Heart right ventricle (tissue), 16 donors: ENCODE data around the gene RRAS2. TPM values are rescaled to one million over a fixed set of nuclear protein-coding genes. Genes with fewer than 3 reads are reported as not detected.
A peak's percentile ranks its signal among the peaks of the same experiment; 100 is the strongest.

ENCODE experiments used
- ATAC-seq, 8 donors: fragments of 200-7000 bp; cut with Tn5 transposase; one replicate each; pipeline ENCODE4 v1.9.1; 2020; ENCODE audit warnings: mild to moderate bottlenecking in 8 of 8, moderate library complexity in 8 of 8, moderate number of reproducible peaks in 1 of 8
- DNase-seq, 2 donors: peaks; one replicate each; pipeline ENCODE4 v3.0.0-alpha.2; 2020
- H3K27ac ChIP-seq, 10 donors: fragments of 200-600 bp; sonication (generic) in 2 of 10; one replicate each; pipeline versions ENCODE4 v1.5.0 to v1.8.0; 2020 to 2022; ENCODE audit warnings: mild to moderate bottlenecking in 3 of 10
- H3K27me3 ChIP-seq, 7 donors: fragments of 200-600 bp; one replicate each; pipeline ENCODE4 v1.8.0; 2021 to 2022; ENCODE audit warnings: mild to moderate bottlenecking in 2 of 7
- H3K36me3 ChIP-seq, 9 donors: fragments of 200-600 bp; sonication (generic) in 1 of 9; one replicate each; pipeline versions ENCODE4 v1.5.0 to v1.8.0; 2020 to 2022; ENCODE audit warnings: mild to moderate bottlenecking in 2 of 9
- H3K4me1 ChIP-seq, 9 donors: fragments of 200-600 bp; sonication (generic) in 1 of 9; one replicate each; pipeline versions ENCODE4 v1.5.0 to v1.8.0; 2020 to 2022; ENCODE audit warnings: mild to moderate bottlenecking in 4 of 9
- H3K4me3 ChIP-seq, 10 donors: fragments of 200-600 bp; sonication (generic) in 2 of 10; one replicate each; pipeline versions ENCODE4 v1.5.0 to v1.8.0; 2020 to 2022; ENCODE audit warnings: mild to moderate bottlenecking in 7 of 10, moderate library complexity in 2 of 10
- H3K9me3 ChIP-seq, 11 donors: fragments of 200-600 bp in 10 of 11; sonication (generic) in 2 of 11; one replicate each; pipeline versions ENCODE4 v1.5.0 to v1.8.0; 2013 to 2022; ENCODE audit warnings: mild to moderate bottlenecking in 2 of 11, control low read depth in 1 of 11, moderate library complexity in 1 of 11
- CTCF ChIP-seq, 9 donors: fragments of 200-600 bp; sonication (generic) in 2 of 9; IDR thresholded peaks; one replicate each; pipeline versions ENCODE4 v1.5.0 to v1.8.0; 2021 to 2022; ENCODE audit warnings: antibody characterized with exemption in 9 of 9, mild to moderate bottlenecking in 5 of 9, moderate library complexity in 1 of 9
- WGBS, 2 donors: extraction: QIAGEN DNeasy Blood & Tissue Kit; methylation state at CpG; one replicate each; pipeline ENCODE4 v1.1.7; 2013; ENCODE audit warnings: inconsistent platforms in 1 of 2; 5-methylcytosine and 5-hydroxymethylcytosine counted together
- intact Hi-C, 10 donors: fragments of 100-400 bp; cut with DNase I; formaldehyde crosslinking; loops; one replicate each; pipeline versions ENCODE4 v1.11.1 to v1.14.2; 2022
- polyA plus RNA-seq, 2 donors: library from polyadenylated mRNA; stranded (reverse); fragments of 200-250 nt; gene quantifications; one replicate each; pipeline ENCODE4 v1.2.3, GENCODE V29; 2013
- total RNA-seq, 10 donors: library from RNA; stranded (reverse); fragmentation: NEBNext Ultra II Directional in 3 of 10; extraction: Animal tissue kit (Norgen Biotek cat#: 25700) in 3 of 10; gene quantifications; one replicate each; pipeline versions ENCODE4 v1.2.1 to v1.2.4, GENCODE V29; 2021 to 2023
- donor health status: Arrhythmogenic right ventricular cardiomyopathy.
- donor health status: ischemic (EF 13 %, LVEDD 7.1; RV severe dilation, severe dysfunction).
- donor health status: healthy with polysubstance abuse.
- donor health status: DM: no; HTN: yes; CAD: no.
- donor health status: DM: no; HTN: no; CAD: no.
- donor health status: ischemic (EF 25% LVEDD 6.9; RV normal size, moderate dysfunction).
- donor health status: ischemic (EF 25% LVEDD 5.7; RV mildly dilated, moderate dysfunction).
- donor health status: healthy.
- donor health status: DM: yes; HTN: yes; CAD: no.
- donor health status: Ischemic cardiomyopathy.
- donor health status: ischemic (EF 35%, LVEDD 5.7; RV mildly dilated, moderate dysfunction).
- donor health status: nonischemic (EF 11% LVEDD 7.7; RV severe dilation, severe dysfunction).
- donor health status: DM: yes; HTN: yes; CAD: no.
- donor health status: PGD.
- donor health status: ischemic (EF 29% LVEDD 5.4; RV normal size, mild dysfunction).
- donor health status: nonischemic (EF 23%, LVEDD 6.1; RV moderate dilation, normal function).

RRAS2 gene
- total and polyA plus RNA-seq, 12 donors, result 20.8 to 142 (median 37.3) TPM

- no peak for TF ChIP-seq CTCF (IDR thresholded peaks at IDR 0.05)
- intact Hi-C loops, result no loop called here
- no peak overlapping the region for H3K27ac ChIP-seq
- H3K4me1 ChIP-seq, result peaks cover 0 to 7% (median 0%) of the 10 kb centered on the region in 9 donors
- DNase-seq (no peak), ATAC-seq (peak in 1 of 8 donors; percentile 37)
- 59 to 66% methylated on average over 38 of the region's 38 CpGs for WGBS, 2 donors
- no peaks in the 10 kb centered on the region for H3K9me3 ChIP-seq
- no peak overlapping the region for H3K4me3 ChIP-seq
- peaks cover 0 to 15% (median 0%) of the 10 kb centered on the region in 7 donors for H3K27me3 ChIP-seq
- H3K36me3 ChIP-seq, result peaks cover 0 to 4% (median 0%) of the 10 kb centered on the region in 9 donors
These were observed 99.7 kb downstream of the RRAS2 start for GRCh38 chr11:14259186-14259784.

- WGBS, 2 donors, result 67 to 74% methylated on average over 6 of the region's 6 CpGs
- no peak for ATAC-seq
- intact Hi-C loops, result no loop called here
These were observed 100.6 kb downstream of the RRAS2 start for GRCh38 chr11:14258221-14258935.

GRCh38 chr11:14255238-14255534 is 103.8 kb downstream of the RRAS2 start:
- H3K27ac ChIP-seq, result no peak overlapping the region
- intact Hi-C loops, result no loop called here
- 19 to 35% methylated on average over 2 of the region's 2 CpGs for WGBS, 2 donors
- H3K4me1 ChIP-seq, result peaks cover 0 to 19% (median 0%) of the 10 kb centered on the region in 9 donors
- no peak for TF ChIP-seq CTCF (IDR thresholded peaks at IDR 0.05)
- peaks cover 0 to 4% (median 0%) of the 10 kb centered on the region in 9 donors for H3K36me3 ChIP-seq
- DNase-seq (no peak), ATAC-seq (no peak)
- no peaks in the 10 kb centered on the region for H3K9me3 ChIP-seq
- H3K4me3 ChIP-seq, result no peak overlapping the region
- H3K27me3 ChIP-seq, result peaks cover 0 to 22% (median 7%) of the 10 kb centered on the region in 7 donors

More at GRCh38 chr11:14258221-14258935, 100.6 kb downstream of the RRAS2 start:
- no peak for TF ChIP-seq CTCF (IDR thresholded peaks at IDR 0.05)
- H3K27ac ChIP-seq, result no peak overlapping the region
- peaks cover 0 to 13% (median 0%) of the 10 kb centered on the region in 9 donors for H3K4me1 ChIP-seq
- H3K27me3 ChIP-seq, result peaks cover 0 to 15% (median 0%) of the 10 kb centered on the region in 7 donors
- peaks cover 0 to 4% (median 0%) of the 10 kb centered on the region in 9 donors for H3K36me3 ChIP-seq
- H3K9me3 ChIP-seq, result no peaks in the 10 kb centered on the region
- no peak overlapping the region for H3K4me3 ChIP-seq
- no peak for DNase-seq

GRCh38 chr11:14254533-14255237 is 104.3 kb downstream of the RRAS2 start:
- intact Hi-C loops, result loop anchor here in 1 of 10 donors (5.0 kb wide), 1 partner anchor 477 kb away; no protein-coding TSS in a partner anchor
- ATAC-seq (peak in 1 of 8 donors; percentile 9), DNase-seq (no peak)
- 90 to 91% methylated on average over 13 of the region's 13 CpGs for WGBS, 2 donors
- Histone ChIP-seq H3K36me3 (peaks cover 0 to 4% (median 0%) of the 10 kb centered on the region in 9 donors), H3K9me3 (no peaks in the 10 kb centered on the region), H3K4me1 (peaks cover 0 to 19% (median 0%) of the 10 kb centered on the region in 9 donors), H3K4me3 (no peak overlapping the region), H3K27me3 (peaks cover 0 to 27% (median 7%) of the 10 kb centered on the region in 7 donors), H3K27ac (no peak overlapping the region)
- TF ChIP-seq CTCF (IDR thresholded peaks at IDR 0.05), result no peak
